GDM1 (cell line): Measurements from ENCODE around the gene MAMDC2.

Source experiments
- DNase-seq: peaks from one replicate; lab custom pipeline; 2025; lab: John Stamatoyannopoulos, UW

MAMDC2 gene

DNA sequence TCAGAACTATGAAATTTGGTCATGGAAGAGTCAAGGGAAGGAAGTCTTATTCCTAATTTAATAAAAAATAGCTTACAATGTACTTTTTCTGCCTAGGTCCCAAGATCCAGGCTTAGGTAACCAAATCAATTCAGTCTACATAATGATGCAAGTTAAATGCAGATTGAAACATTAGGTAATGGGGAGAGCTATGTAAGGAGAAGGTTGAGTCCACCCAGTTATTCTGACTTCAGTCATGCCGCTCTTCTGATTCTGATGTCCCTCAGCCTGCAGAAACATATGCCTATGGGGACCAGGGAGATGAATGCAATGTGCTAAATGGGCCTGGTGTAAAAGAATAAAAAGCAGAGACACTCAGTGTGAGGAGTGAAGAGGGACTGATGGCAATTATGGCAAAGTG, 63.9 kb downstream of the MAMDC2 start:
- DNase-seq, result no peak

DNA sequence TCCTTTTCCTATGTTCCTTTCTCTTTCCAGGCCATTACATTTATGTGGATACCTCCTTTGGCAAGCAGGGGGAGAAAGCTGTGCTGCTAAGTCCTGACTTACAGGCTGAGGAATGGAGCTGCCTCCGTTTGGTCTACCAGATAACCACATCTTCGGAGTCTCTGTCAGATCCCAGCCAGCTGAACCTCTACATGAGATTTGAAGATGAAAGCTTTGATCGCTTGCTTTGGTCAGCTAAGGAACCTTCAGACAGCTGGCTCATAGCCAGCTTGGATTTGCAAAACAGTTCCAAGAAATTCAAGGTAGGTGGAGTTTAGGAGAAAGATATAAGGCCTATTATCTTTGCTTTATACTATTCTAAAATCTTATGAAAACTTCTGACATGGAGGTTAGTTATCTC, 64.5 kb downstream of the MAMDC2 start:
- no peak for DNase-seq

DNA sequence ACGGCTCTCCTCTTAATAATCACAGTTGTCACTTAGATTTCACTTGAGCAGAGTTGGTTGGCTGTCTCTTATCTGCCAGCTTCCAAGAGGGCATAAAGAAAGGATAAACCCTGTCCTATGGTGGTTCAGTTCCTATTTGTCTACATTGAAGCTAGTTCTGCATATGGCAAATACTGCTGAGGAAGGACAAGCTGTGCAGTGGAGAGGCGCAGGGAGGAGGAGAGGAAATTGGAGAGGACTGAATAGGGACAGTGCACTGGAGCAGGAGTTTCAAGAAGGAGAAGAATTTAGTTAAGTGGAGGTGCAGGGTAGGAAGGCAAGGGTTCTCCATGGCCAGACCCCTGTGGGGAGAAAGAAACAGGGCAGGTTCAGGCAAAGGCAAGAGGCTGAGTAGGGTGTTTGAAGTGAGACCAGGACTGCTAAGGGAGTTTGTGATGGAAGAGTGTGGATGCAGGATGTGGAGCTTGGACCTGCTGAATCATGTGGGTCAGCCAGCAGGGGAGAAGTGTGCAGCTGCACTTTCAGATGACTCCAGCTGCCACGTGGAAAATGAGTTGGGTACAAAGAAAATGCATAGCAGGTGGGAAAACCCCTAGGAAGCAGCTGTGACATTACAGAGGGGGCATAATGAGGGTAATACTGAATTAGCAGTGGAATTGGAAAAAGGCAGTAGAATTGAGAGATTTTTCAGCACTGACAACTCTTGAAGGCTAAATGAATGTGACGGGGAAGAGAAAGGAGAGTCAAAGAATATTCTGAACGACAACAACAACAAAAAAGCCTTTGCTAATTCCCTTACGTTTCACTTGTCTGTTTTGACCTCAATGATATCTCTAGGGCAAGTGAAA, 66.8 kb downstream of the MAMDC2 start:
- no peak for DNase-seq

DNA sequence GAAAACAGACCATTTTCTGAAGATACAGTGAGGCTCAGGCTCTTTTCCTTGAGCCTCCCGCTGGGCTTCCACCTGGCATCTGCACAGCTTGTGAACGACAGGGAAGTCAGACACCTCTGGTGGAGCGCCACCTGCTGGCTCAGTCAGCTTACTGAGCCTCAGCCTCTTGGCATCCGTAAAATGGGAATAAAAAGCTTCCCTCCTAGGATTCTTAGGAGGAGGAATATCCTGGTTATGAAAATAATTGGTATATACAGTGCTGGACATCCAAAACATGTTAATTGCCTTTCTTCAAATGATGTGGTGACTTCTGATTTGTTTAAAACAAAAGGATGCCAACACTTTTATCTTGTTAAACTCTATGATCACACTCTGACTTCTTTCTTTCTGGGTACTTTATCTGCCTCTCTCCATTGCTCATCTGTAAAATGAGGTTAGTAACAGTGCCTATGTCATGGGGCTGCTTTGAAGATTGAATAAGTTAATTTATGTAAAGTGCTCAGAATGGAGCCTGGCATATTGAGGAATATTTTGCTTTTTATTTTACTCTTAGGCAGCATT, 67.5 kb downstream of the MAMDC2 start:
- DNase-seq, result peak; percentile 9

DNA sequence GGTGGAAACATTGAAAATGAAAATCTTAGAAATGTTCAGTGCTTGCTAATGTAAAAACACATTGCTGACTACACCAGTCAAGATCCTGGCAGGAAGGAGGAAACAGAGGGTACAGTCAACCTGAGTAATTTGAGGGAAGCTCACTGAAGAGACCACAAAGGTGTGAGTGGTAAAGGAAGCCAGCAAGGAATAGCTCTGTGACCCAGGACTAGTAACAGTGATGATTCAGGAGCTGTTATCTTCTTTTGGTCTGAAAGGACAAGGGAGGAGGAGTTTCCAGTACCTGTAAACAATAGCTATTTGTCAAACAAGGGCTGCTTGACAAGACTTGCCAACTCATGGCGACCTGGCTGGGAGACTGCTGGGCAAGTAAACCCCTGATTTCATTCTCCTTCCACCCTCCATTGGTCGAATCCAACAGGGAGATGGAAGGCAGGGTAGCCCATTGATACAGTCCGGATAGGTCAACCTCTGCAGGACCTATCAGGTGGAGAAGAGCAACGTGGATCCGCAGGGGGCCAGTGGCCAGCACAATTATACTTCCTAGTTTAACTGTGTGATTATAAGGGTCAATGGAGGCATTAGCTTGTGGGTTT, 68.1 kb downstream of the MAMDC2 start:
- no peak for DNase-seq

DNA sequence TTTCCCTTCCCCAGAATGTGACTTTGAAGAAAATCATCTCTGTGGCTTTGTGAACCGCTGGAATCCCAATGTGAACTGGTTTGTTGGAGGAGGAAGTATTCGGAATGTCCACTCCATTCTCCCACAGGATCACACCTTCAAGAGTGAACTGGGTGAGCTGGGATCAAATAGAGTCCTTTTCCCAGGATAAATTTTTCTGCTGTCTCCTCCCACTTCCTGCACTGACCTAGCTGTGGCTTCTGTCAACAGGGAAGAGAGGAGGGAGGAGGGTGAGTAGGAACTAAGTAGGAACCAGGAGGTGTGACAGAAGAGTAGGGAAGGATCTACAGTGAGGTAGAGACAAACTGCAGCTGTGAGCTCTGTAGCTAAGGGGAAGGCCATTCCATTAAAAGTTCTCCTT, 69.3 kb downstream of the MAMDC2 start:
- DNase-seq, result no peak

DNA sequence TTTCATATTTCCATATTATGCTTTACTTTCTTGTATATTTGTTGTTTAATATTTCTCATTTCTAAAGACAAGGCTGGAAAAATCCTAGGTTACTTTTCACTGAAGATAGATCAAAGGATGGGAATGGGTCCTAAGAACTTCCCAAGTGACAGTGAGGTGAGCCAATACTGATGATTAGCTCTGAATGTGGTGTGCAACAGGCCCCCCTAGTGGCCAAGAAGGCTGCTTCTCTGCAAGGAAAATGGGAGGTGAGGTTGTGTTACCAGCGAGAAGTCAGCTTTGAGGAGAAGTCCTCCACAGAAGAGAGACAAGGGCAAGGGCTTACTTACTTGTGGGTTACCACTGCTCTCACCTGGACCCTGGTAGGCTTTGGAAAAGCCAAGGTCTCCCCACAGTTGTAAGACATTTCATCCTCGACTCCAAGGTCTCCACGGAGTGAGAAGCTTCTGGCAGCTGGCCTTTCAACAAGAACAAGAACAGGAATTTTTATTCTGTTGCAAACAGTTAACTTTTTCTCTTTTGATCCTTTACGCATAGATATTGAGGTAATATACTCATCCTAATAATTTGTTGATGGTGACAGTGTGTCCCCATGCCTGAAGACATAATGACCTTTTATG, 69.9 kb downstream of the MAMDC2 start:
- DNase-seq, result no peak

DNA sequence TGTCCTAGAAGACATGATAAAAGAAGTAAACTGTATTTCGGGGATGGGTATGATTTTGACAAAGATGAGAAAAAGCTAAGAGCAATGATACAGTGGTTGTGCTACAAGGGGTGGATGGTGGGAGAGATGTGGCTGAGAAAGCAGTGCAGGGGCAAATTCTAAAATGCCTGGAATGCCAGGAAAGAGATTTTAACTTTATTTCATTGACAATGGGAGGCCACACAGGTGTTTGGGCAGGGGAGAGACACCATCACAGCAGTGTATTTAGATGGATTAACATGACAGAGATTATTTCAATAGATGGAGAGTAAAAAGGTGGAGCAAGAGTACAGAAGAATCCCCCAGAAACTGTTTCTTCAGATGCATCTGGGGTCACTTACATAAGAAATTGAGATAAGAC, 71.2 kb downstream of the MAMDC2 start:
- no peak for DNase-seq

DNA sequence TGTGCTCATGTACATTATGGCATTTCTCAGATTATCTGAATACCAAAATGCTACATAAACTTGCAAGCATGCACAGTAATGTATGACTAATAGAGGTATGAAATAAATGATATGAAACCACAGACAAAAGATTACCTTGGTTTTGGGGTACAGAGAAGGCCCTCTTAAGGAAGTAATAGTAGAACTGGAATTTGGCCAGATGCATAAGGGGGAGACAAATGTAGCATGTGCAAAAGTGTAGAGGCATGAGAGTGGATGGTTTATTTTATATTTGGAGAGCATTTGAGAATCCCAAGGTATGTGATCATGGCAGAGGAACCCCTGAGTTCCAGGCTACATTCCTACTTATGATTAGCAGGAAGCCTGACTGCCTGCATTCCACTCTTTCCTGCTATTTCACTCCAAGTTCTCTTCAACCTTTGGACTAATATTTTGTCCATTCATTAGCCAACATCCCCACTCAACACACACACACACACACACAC, 74.2 kb downstream of the MAMDC2 start:
- DNase-seq, result no peak

DNA sequence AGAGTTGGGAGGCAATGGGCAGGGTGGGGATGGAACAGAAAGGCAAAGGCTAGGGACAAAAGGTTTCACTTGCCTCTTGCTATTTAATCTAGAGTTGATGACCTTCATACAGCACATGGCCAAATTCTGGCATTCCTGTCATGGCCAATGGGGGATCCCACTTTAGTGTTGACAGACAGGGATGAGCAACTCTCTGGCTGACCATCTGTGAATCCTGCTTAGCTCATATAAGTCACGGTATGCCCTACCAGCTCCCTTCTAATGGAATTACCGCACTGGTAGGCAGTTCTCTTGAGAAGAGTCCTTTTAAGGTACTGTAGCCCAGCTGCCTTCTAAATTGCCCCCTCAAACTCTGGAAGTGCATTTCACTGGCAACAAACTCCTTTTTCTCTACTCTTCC, 76.1 kb downstream of the MAMDC2 start:
- no peak for DNase-seq

DNA sequence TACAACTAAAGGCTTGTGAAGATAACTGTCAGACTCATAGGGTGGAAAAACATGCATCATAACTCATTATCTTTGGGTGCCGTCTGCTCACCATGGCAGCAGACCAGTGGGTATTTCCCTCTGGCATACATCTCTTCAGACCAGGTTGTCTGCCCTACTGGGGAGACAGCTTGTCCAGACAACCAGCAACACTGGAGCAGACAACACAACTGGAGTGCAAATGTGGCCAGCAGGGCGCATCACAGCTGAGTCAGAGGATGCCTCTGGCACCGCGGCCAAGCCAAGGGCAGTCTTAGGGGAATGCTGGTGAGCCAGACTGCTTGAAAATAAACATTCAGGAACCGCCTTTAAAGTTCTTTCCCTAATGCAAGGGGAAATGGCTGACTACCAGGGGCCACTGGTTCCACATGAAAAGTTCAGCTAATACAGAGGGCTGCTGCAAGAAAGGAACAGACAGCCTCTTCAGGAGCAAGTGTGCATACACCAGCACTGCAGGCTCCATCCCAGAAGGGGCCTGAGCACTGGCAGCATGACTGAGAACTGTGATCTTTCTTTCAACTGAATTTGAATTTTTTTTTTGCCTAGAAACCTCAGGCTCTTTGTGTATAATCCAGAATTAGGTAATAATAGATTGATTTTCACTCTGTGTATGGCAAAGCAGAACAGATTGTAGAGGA, 77.3 kb downstream of the MAMDC2 start:
- DNase-seq, result no peak

DNA sequence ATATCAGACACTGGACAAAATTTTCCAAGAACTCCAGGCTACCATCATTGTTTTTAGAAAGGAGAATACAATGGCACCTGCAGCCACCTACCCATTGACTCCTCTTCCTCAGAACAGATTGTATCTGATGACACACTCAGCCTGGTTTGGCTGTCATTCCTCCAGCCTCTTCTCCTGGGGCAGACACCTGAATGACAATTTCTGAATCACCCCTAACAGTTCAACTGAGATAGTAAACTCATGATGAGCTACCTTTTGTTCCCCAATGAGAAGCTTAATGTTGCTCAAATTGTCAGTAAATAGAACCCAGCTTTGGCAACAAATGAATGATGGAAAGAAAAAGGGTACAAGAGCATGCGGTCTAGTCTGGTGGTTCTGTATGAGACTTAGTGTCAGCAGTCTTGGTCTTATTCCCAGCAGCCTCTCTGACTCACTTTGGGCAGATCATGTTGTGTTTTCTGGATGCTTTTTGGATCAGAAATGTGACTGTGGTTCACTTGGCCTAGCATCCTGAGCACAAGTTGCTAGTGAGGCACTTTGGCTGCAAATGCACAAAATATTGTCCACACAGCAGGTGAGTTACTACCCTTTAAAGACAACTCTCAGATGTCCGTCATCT, 78.3 kb downstream of the MAMDC2 start:
- no peak for DNase-seq

DNA sequence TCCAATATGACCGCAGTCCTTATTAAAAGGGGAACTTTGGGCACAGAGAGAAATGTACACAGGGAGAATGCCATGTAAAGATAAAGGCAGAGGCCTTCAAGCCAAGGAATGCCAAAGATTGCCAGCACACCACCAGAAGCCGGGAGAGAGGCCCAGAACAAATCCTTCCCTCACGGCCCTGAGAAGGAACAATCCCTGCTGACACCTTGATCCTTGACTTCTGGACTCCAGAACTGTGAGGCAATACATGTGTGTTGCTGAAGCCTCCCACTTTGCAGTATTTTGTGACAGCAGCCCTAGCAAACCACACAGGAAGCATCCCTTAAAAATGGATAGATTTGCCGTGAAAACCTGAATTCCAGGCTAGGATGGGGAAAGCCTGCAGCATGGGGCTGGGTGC, 80.0 kb downstream of the MAMDC2 start:
- DNase-seq, result no peak

DNA sequence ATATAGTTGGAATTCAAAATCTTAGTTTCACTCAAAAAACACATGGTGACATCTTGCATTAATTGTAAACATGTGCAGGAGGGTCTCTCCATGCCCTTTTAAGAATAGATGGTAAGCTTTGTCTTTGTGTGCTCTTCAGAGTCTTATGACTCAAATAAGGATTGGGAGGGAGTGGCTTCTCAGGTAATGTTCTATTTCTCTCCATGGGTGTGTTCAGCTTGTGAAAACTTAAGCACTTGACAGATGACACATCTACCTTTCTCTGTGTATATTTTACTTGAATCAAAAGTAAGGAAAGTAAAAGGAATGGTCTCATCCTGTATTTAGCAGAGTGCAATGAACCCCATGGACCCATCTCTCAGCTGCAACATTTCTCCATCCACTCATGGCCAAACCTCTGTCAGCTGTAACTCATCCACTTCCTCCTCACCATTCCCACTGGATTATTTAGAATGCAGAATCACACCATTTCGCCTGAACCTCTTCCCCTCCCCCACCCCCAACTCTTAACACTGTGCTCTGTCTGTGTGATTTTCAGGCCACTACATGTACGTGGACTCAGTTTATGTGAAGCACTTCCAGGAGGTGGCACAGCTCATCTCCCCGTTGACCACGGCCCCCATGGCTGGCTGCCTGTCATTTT, 82.1 kb downstream of the MAMDC2 start:
- no peak for DNase-seq

DNA sequence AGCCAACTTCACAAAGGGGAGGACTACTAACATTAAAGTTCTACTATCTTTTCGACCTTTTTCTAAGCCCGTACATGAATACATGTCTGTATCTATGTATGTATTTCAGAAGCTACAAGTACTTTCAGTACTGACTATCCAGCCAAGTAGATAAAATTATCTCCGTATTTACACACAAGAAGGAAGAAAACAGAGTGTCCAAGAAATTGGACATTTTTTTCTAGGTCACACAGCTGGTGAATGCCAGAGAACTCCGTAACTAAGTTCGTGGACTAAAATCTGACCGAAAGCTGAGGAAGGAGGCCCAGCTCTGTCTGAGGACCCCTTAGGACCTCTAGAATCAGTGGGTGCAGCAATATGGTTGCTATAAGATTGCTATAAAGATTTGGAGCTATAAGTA, 83.4 kb downstream of the MAMDC2 start:
- no peak for DNase-seq

DNA sequence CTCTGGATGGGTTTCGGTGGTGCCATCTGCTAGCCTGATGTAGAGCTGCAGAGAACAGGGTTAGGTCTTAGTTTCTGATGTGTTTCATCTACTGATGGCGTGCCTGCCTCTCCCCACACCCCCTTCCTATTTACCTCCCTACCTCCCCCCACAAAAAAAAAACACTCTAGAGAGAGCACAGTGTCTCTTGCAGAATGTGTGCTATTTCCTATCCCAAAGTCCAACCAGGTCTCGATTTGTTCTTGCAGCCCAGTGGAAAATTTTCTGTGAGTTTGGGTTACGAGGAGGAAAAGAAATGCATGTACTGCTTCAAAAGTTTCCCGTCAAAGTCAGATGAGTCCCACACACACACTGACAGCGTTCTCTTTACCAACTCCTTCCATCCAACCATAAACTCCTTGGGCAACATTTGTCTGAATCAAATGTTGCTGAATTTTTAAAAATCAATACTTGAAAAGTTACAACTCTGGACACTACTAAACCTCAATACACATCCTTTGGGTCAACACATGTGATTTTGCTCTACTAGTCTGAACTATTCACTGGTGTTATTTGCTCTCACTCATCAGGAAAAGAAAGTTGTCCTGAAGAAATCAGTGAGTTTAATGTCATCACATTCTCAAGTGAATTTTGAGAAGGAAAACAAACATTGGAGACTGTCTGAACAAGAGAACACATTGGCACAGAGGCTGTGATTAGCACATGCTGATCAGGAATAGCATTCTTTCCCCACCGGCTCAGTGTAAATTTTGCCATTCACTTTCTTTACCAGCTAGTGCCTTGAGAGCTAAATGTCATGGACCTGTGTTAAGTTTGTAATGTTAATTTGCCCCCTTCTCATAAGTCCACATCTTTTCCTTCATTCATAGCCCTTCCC, 84.1 kb downstream of the MAMDC2 start:
- DNase-seq, result no peak

DNA sequence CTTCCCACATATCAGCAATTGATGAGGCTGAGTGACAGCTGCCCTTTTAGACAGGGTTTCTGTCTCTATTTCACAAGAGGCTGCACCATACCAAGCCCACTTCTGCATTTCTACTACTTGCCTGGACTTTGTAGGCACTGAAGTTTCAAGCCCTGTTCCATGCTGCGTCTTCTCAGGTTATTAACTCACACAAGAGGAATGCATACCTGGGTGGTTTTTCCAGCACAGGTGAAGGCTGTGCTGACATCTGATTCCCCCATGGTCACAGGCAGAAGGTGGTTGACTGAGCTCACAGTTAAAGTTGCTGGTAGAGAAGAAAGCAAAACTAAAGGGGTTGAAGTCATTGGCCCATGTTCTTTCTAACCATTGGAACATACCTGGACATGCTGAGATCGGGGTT, 86.6 kb downstream of the MAMDC2 start:
- DNase-seq, result no peak

DNA sequence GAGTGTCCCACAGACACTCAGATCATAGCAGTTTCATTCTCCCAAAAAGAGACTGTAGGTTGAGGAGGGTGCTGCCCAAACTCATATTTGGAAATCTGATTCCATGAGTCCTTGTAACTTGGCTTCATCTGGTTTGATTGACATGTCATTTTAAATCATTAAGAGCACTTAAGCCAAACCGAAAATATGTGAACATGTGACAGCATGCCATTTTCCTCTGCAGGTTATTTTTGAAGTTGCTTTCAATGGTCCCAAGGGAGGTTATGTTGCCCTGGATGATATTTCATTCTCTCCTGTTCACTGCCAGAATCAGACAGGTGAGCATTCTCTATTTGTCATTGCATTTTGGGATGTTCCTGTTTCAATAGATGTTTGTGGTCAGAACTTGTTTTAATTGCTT, 87.6 kb downstream of the MAMDC2 start:
- DNase-seq, result no peak

DNA sequence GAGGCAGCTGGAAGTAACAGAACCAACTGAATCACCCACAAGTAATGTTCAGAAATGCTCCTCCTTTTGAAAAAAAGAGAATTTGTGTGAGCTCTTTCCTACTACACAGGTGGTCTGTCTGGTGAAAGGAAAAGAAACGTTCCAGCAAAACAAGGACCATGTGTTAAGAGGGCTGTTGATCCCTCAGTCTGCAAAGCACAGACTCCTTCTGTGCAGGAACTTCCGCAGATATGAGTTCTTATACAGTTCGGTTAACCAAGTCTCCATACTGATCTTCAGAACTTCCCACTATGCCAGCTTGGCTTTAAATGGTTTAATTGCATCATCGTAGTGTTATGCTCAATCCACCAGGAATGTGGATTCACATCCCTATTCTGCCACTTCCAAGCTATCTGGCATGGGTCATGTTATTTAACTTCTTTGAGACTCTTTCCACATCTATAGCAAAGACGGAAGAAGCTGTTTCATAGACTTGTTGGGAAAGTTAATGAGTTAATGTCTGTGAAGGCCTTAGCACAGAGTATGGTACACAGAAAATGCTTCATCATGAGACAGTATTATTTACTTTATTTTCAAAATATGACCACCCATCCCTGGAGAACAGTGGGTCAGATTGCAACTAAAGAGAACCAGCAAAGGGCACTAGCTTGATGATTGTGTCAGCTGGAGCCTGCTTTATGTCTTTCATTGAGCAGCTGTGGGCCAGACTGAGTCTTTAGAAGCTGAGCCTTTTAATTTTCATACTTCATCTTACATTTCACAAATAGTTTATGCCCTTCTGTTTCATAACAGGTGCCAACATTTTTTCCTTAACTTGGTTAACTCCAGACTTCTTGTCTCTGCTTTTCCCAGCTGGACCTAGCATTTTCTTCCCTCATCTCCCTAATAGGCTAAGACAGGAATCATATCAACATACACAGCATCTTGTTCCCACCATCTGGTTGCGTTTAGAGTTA, 89.9 kb downstream of the MAMDC2 start:
- no peak for DNase-seq
